SK-N-SH (cell line): ENCODE data around the gene OR6C76. TPM values are rescaled to one million over a fixed set of nuclear protein-coding genes. Genes with fewer than 3 reads are reported as not detected.

Experiments
- CTCF ChIA-PET: fragments of 300-600, 350-600 bp; formaldehyde crosslinking; extraction: SDS; loops from one replicate; lab custom pipeline; 2021; lab: Yijun Ruan, JAX
- POLR2A ChIA-PET: fragments of 350-600 bp; sonication (Branson Sonifier 250); formaldehyde crosslinking; extraction: SDS; loops from one replicate; lab custom pipeline; 2020; ENCODE audit warnings: antibody characterized with exemption, inconsistent platforms; lab: Yijun Ruan, JAX
- DNase-seq: peaks from one replicate; pipeline ENCODE4 v3.0.0; 2012
- H2AFZ ChIP-seq: fragments of 200-600 bp; sonication (generic); 2 replicates; pipeline ENCODE4 v1.8.1; 2016; ENCODE audit warnings: antibody characterized with exemption, mild to moderate bottlenecking, low read depth
- H3F3A ChIP-seq: fragments of 200-600 bp; sonication (generic); replicated peaks from 2 replicates; pipeline ENCODE3; 2016; ENCODE audit warnings: antibody characterized with exemption, mild to moderate bottlenecking; ENCODE audit not compliant: insufficient read depth
- H3K27ac ChIP-seq, 2 experiments: fragments of 200-500 bp in 1 of 2; fragments of 200-600 bp in 1 of 2; sonication (Bioruptor generic) in 1 of 2; sonication (generic), shearing (Covaris generic) in 1 of 2; 2 replicates each; pipeline versions ENCODE4 v1.5.1 to v1.6.1; 2014 to 2016; ENCODE audit warnings: low read depth in 2 of 2, inconsistent platforms in 1 of 2, low read length in 1 of 2, mild to moderate bottlenecking in 1 of 2, mixed read lengths in 1 of 2
- H3K27me3 ChIP-seq: fragments of 200-600 bp; sonication (generic), shearing (Covaris generic); 2 replicates; pipeline ENCODE4 v1.6.1; 2016; ENCODE audit warnings: mixed run types; ENCODE audit not compliant: insufficient read depth
- H3K36me3 ChIP-seq, 2 experiments: fragments of 200-500 bp in 1 of 2; fragments of 200-600 bp in 1 of 2; sonication (Bioruptor generic) in 1 of 2; sonication (generic) in 1 of 2; replicated peaks in 1 of 2; 2 replicates each; pipeline versions ENCODE3 to v1.5.1; 2014 to 2016; ENCODE audit warnings: low read length in 1 of 2, mild to moderate bottlenecking in 1 of 2; ENCODE audit not compliant: insufficient read depth in 2 of 2, control insufficient read depth in 1 of 2
- H3K4me1 ChIP-seq, 2 experiments: fragments of 200-500 bp in 1 of 2; fragments of 200-600 bp in 1 of 2; sonication (Bioruptor generic) in 1 of 2; sonication (generic), shearing (Covaris generic) in 1 of 2; 2 replicates each; pipeline versions ENCODE4 v1.5.1 to v1.6.1; 2014 to 2016; ENCODE audit warnings: low read depth in 1 of 2, low read length in 1 of 2, mixed run types in 1 of 2; ENCODE audit not compliant: insufficient read depth in 2 of 2, control insufficient read depth in 1 of 2
- H3K4me2 ChIP-seq: fragments of 200-600 bp; sonication (generic), shearing (Covaris generic); 2 replicates; pipeline ENCODE4 v1.6.1; 2017; ENCODE audit warnings: mixed run types
- H3K4me3 ChIP-seq, 2 experiments: fragments of 200-500 bp in 1 of 2; fragments of 200-600 bp in 1 of 2; sonication (Bioruptor generic) in 1 of 2; sonication (generic), shearing (Covaris generic) in 1 of 2; 2 replicates each; pipeline versions ENCODE4 v1.5.1 to v1.8.1; 2014 to 2016; ENCODE audit warnings: low read depth in 2 of 2, inconsistent platforms in 1 of 2, low read length in 1 of 2, mild to moderate bottlenecking in 1 of 2, mixed read lengths in 1 of 2, moderate library complexity in 1 of 2
- H3K79me2 ChIP-seq: fragments of 200-600 bp; sonication (generic); 2 replicates; pipeline ENCODE4 v1.8.1; 2017; ENCODE audit warnings: mild to moderate bottlenecking; ENCODE audit not compliant: insufficient read depth
- H3K9ac ChIP-seq: fragments of 200-600 bp; sonication (generic); 2 replicates; pipeline ENCODE4 v1.6.1; 2017; ENCODE audit warnings: mixed run types
- H3K9me2 ChIP-seq: fragments of 200-600 bp; sonication (generic); 2 replicates; pipeline ENCODE4 v1.6.1; 2017; ENCODE audit warnings: mixed run types
- H3K9me3 ChIP-seq: fragments of 200-600 bp; sonication (generic); 2 replicates; pipeline ENCODE4 v1.6.1; 2017; ENCODE audit warnings: mixed run types, mild to moderate bottlenecking, moderate library complexity
- H4K20me1 ChIP-seq: fragments of 200-600 bp; sonication (generic); 2 replicates; pipeline ENCODE4 v1.6.1; 2017; ENCODE audit warnings: mild to moderate bottlenecking, mixed run types; ENCODE audit not compliant: insufficient read depth
- CHD2 ChIP-seq: fragments of 150-350 bp; IDR thresholded peaks from 2 replicates; pipeline ENCODE4 v1.6.1; 2018; ENCODE audit warnings: low read length; ENCODE audit not compliant: partially characterized antibody
- CTCF ChIP-seq: fragments of 200-600 bp; sonication (generic); IDR thresholded peaks from 2 replicates; pipeline ENCODE4 v1.6.1; 2017; ENCODE audit warnings: antibody characterized with exemption, mild to moderate bottlenecking, moderate library complexity
- EZH2phosphoT487 ChIP-seq: fragments of 200-600 bp; sonication (generic); IDR thresholded peaks from 2 replicates; pipeline ENCODE4 v1.6.1; 2017; ENCODE audit warnings: low read depth, mixed run types, mild to moderate bottlenecking, antibody characterized with exemption, moderate library complexity, borderline replicate concordance
- FOSL2 ChIP-seq: IDR thresholded peaks from 2 replicates; pipeline ENCODE4 v1.4.0; 2012; ENCODE audit warnings: low read depth, mild to moderate bottlenecking, moderate library complexity, borderline replicate concordance
- FOXJ3 ChIP-seq: sonication (generic); formaldehyde crosslinking; IDR thresholded peaks from 2 replicates; pipeline ENCODE4 v1.5.1; 2020; ENCODE audit warnings: mild to moderate bottlenecking, missing genetic modification reagents
- GATA2 ChIP-seq: sonication (generic); formaldehyde crosslinking; IDR thresholded peaks from 2 replicates; pipeline ENCODE4 v1.5.0; 2020; ENCODE audit warnings: mild to moderate bottlenecking, missing genetic modification reagents
- IRF3 ChIP-seq: fragments of 150-350 bp; IDR thresholded peaks from 2 replicates; pipeline ENCODE4 v1.6.1; 2016; ENCODE audit warnings: mild to moderate bottlenecking, low read depth, low read length
- MAX ChIP-seq: IDR thresholded peaks from 2 replicates; pipeline ENCODE4 v1.4.0; 2012; ENCODE audit warnings: low read depth
- MEF2A ChIP-seq: IDR thresholded peaks from 2 replicates; pipeline ENCODE4 v1.4.0; 2012; ENCODE audit warnings: low read depth, borderline replicate concordance
- MXI1 ChIP-seq: IDR thresholded peaks from 2 replicates; pipeline ENCODE4 v1.6.1; 2012; ENCODE audit warnings: mild to moderate bottlenecking, low read depth, low read length, improper control_type of control experiment
- NFIC ChIP-seq: IDR thresholded peaks from 2 replicates; pipeline ENCODE4 v1.4.0; 2012; ENCODE audit warnings: borderline replicate concordance
- RCOR1 ChIP-seq: fragments of 150-350 bp; IDR thresholded peaks from 2 replicates; pipeline ENCODE4 v1.6.1; 2017; ENCODE audit warnings: antibody characterized with exemption, low read length
- RFX5 ChIP-seq: IDR thresholded peaks from 2 replicates; pipeline ENCODE4 v1.6.1; 2012; ENCODE audit warnings: mild to moderate bottlenecking, improper control_type of control experiment, low read length
- RXRA ChIP-seq: IDR thresholded peaks from 2 replicates; pipeline ENCODE4 v1.4.0; 2012; ENCODE audit warnings: low read depth, mild to moderate bottlenecking, borderline replicate concordance
- SIN3A ChIP-seq: IDR thresholded peaks from 2 replicates; pipeline ENCODE4 v1.6.1; 2012; ENCODE audit warnings: low read depth, mild to moderate bottlenecking, low read length, moderate library complexity, borderline replicate concordance
- SMC3 ChIP-seq: IDR thresholded peaks from 2 replicates; pipeline ENCODE4 v1.6.1; 2012; ENCODE audit warnings: low read depth, low read length, improper control_type of control experiment
- TAF1 ChIP-seq: IDR thresholded peaks from 2 replicates; pipeline ENCODE4 v1.6.1; 2012; ENCODE audit warnings: low read depth, mild to moderate bottlenecking, low read length, moderate library complexity, borderline replicate concordance
- USF2 ChIP-seq: fragments of 150-350 bp; IDR thresholded peaks from 2 replicates; pipeline ENCODE4 v1.6.1; 2017; ENCODE audit warnings: antibody characterized with exemption, low read length, low read depth, borderline replicate concordance
- ZBTB33 ChIP-seq: IDR thresholded peaks from 2 replicates; pipeline ENCODE4 v1.4.0; 2012; ENCODE audit warnings: low read depth, borderline replicate concordance
- WGBS: methylation state at CpG from one replicate; pipeline ENCODE4 v1.1.6; 2017; ENCODE audit warnings: low lambda C conversion rate; 5-methylcytosine and 5-hydroxymethylcytosine counted together
- polyA plus RNA-seq, 3 experiments: library from polyadenylated mRNA; depleted of rRNA; stranded (reverse); fragments of >200 nt; gene quantifications; 2 replicates each; pipeline ENCODE4 v1.2.3, GENCODE V29; 2012

The OR6C76 gene
- polyA plus RNA-seq, 1 of the 3 experiments (the other 2 are of a cell fraction), result not detected

GRCh38 chr12:55396326-55396725 is 29.7 kb upstream of the OR6C76 start:
- WGBS, result 0% methylated on average over 1 of the region's 1 CpG
- CTCF ChIA-PET, result no interaction called here
- no peaks in the 10 kb centered on the region for H3K36me3 ChIP-seq

More at GRCh38 chr12:55396326-55396725, 29.7 kb upstream of the OR6C76 start:
- no peaks in the 10 kb centered on the region for H3K9me2 ChIP-seq
- no peaks in the 10 kb centered on the region for H3K79me2 ChIP-seq
- H2AFZ ChIP-seq, result no peak overlapping the region
- no peaks in the 10 kb centered on the region for H4K20me1 ChIP-seq
- no peak for DNase-seq
- POLR2A ChIA-PET, result no interaction called here
- no peak overlapping the region for H3K9ac ChIP-seq
- H3K4me1 ChIP-seq, result no peaks in the 10 kb centered on the region
- TF ChIP-seq MEF2A (no peak), MXI1 (no peak), RCOR1 (no peak), CHD2 (no peak), USF2 (no peak), TAF1 (no peak), FOSL2 (no peak), MAX (no peak), SMC3 (no peak), IRF3 (no peak), CTCF (no peak), GATA2 (CRISPR knock-in tag) (no peak), EZH2phosphoT487 (no peak), RXRA (no peak), ZBTB33 (no peak), SIN3A (no peak), RFX5 (no peak), NFIC (no peak), FOXJ3 (CRISPR knock-in tag) (no peak)
- H3F3A ChIP-seq, result no peaks in the 10 kb centered on the region
- H3K4me3 ChIP-seq, result no peak overlapping the region
- peaks cover 10% of the 10 kb centered on the region; the same call in 1 of the 2 replicates for H3K27me3 ChIP-seq
- no peaks in the 10 kb centered on the region for H3K9me3 ChIP-seq
- no peak overlapping the region for H3K27ac ChIP-seq
- H3K4me2 ChIP-seq, result no peak overlapping the region
